ENCODE data around the gene MBTPS1.

The MBTPS1 gene

GRCh38 chr16:84045001-84045817 is 71.5 kb downstream of the MBTPS1 start:
- no peak for FAIRE-seq
- DNase-seq (ENCODE audit: insufficient read length, low spot score): no peak
- TF ChIP-seq POLR2AphosphoS5 (IDR thresholded peaks at IDR 0.05; ENCODE audit: low read depth, low read length): no peak
- no peak for TF ChIP-seq PAX5 (IDR thresholded peaks at IDR 0.05; ENCODE audit: insufficient read depth, low read length, severe bottlenecking)
- TF ChIP-seq POLR2A (IDR thresholded peaks at IDR 0.05; ENCODE audit: low read depth, low read length): no peak
- TF ChIP-seq POU2F2 (IDR thresholded peaks at IDR 0.05; ENCODE audit: low read depth, low read length): no peak
- TF ChIP-seq SPI1 (IDR thresholded peaks at IDR 0.05; ENCODE audit: low read depth, low read length): no peak
- no peak for TF ChIP-seq TAF1 (IDR thresholded peaks at IDR 0.05; ENCODE audit: low read depth, low read length)

GRCh38 chr16:84044118-84044488 is 72.6 kb downstream of the MBTPS1 start:
- TF ChIP-seq POLR2AphosphoS5 (IDR thresholded peaks at IDR 0.05; ENCODE audit: low read depth, low read length): no peak
- no peak for TF ChIP-seq POLR2A (IDR thresholded peaks at IDR 0.05; ENCODE audit: low read depth, low read length)
- no peak for TF ChIP-seq POU2F2 (IDR thresholded peaks at IDR 0.05; ENCODE audit: low read depth, low read length)
- TF ChIP-seq PAX5 (IDR thresholded peaks at IDR 0.05; ENCODE audit: insufficient read depth, low read length, severe bottlenecking): no peak
- TF ChIP-seq TAF1 (IDR thresholded peaks at IDR 0.05; ENCODE audit: low read depth, low read length): no peak
- no peak for TF ChIP-seq SPI1 (IDR thresholded peaks at IDR 0.05; ENCODE audit: low read depth, low read length)
- DNase-seq (ENCODE audit: insufficient read length, low spot score) (no peak), FAIRE-seq (no peak)

- FAIRE-seq: no peak
- no peak for DNase-seq (ENCODE audit: insufficient read length, low spot score)
- no peak for TF ChIP-seq PAX5 (IDR thresholded peaks at IDR 0.05; ENCODE audit: insufficient read depth, low read length, severe bottlenecking)
- TF ChIP-seq POLR2A (IDR thresholded peaks at IDR 0.05; ENCODE audit: low read depth, low read length): no peak
- TF ChIP-seq SPI1 (IDR thresholded peaks at IDR 0.05; ENCODE audit: low read depth, low read length): no peak
Measured at GRCh38 chr16:84043486-84044117, 73.1 kb downstream of the MBTPS1 start.

GRCh38 chr16:84042879-84043485 is 73.8 kb downstream of the MBTPS1 start:
- no peak for FAIRE-seq
- no peak for DNase-seq (ENCODE audit: insufficient read length, low spot score)
- TF ChIP-seq POU2F2 (IDR thresholded peaks at IDR 0.05; ENCODE audit: low read depth, low read length) (no peak), PAX5 (IDR thresholded peaks at IDR 0.05; ENCODE audit: insufficient read depth, low read length, severe bottlenecking) (no peak), TAF1 (IDR thresholded peaks at IDR 0.05; ENCODE audit: low read depth, low read length) (no peak), SPI1 (IDR thresholded peaks at IDR 0.05; ENCODE audit: low read depth, low read length) (no peak), POLR2AphosphoS5 (IDR thresholded peaks at IDR 0.05; ENCODE audit: low read depth, low read length) (no peak), POLR2A (IDR thresholded peaks at IDR 0.05; ENCODE audit: low read depth, low read length) (no peak)

GRCh38 chr16:84042308-84042878 is 74.3 kb downstream of the MBTPS1 start, which contains the start of gene SLC38A8:
Gene SLC38A8, minus strand, starts transcription at chr16:84042795. Its CDS starts 638 bp downstream, at chr16:84042157.
- no peak for DNase-seq (ENCODE audit: insufficient read length, low spot score)
- no peak for FAIRE-seq

GRCh38 chr16:84041881-84042280 is 74.9 kb downstream of the MBTPS1 start:
- no peak for DNase-seq (ENCODE audit: insufficient read length, low spot score)
- no peak for FAIRE-seq
- TF ChIP-seq TAF1 (IDR thresholded peaks at IDR 0.05; ENCODE audit: low read depth, low read length) (no peak), POLR2AphosphoS5 (IDR thresholded peaks at IDR 0.05; ENCODE audit: low read depth, low read length) (no peak), POU2F2 (IDR thresholded peaks at IDR 0.05; ENCODE audit: low read depth, low read length) (no peak), POLR2A (IDR thresholded peaks at IDR 0.05; ENCODE audit: low read depth, low read length) (no peak), PAX5 (IDR thresholded peaks at IDR 0.05; ENCODE audit: insufficient read depth, low read length, severe bottlenecking) (no peak), SPI1 (IDR thresholded peaks at IDR 0.05; ENCODE audit: low read depth, low read length) (no peak)

More at GRCh38 chr16:84042308-84042878, 74.3 kb downstream of the MBTPS1 start, which contains the start of gene SLC38A8:
- no peak for TF ChIP-seq SPI1 (IDR thresholded peaks at IDR 0.05; ENCODE audit: low read depth, low read length)
- TF ChIP-seq TAF1 (IDR thresholded peaks at IDR 0.05; ENCODE audit: low read depth, low read length): no peak
- TF ChIP-seq POLR2AphosphoS5 (IDR thresholded peaks at IDR 0.05; ENCODE audit: low read depth, low read length): no peak
- no peak for TF ChIP-seq POLR2A (IDR thresholded peaks at IDR 0.05; ENCODE audit: low read depth, low read length)
- TF ChIP-seq PAX5 (IDR thresholded peaks at IDR 0.05; ENCODE audit: insufficient read depth, low read length, severe bottlenecking): no peak

GRCh38 chr16:84040823-84041820 is 75.6 kb downstream of the MBTPS1 start:
- DNase-seq (ENCODE audit: insufficient read length, low spot score) (no peak), FAIRE-seq (no peak)
- TF ChIP-seq POLR2A (IDR thresholded peaks at IDR 0.05; ENCODE audit: low read depth, low read length): no peak

GRCh38 chr16:84040226-84040822 is 76.4 kb downstream of the MBTPS1 start:
- FAIRE-seq (no peak), DNase-seq (ENCODE audit: insufficient read length, low spot score) (no peak)
- TF ChIP-seq PAX5 (IDR thresholded peaks at IDR 0.05; ENCODE audit: insufficient read depth, low read length, severe bottlenecking) (no peak), POU2F2 (IDR thresholded peaks at IDR 0.05; ENCODE audit: low read depth, low read length) (no peak), POLR2AphosphoS5 (IDR thresholded peaks at IDR 0.05; ENCODE audit: low read depth, low read length) (no peak), TAF1 (IDR thresholded peaks at IDR 0.05; ENCODE audit: low read depth, low read length) (no peak), SPI1 (IDR thresholded peaks at IDR 0.05; ENCODE audit: low read depth, low read length) (no peak), POLR2A (IDR thresholded peaks at IDR 0.05; ENCODE audit: low read depth, low read length) (no peak)

All from GM12891 (cell line).